ENCODE data around the gene SEPHS2. TPM values are rescaled to one million over a fixed set of nuclear protein-coding genes. Genes with fewer than 3 reads are reported as not detected.
A peak's percentile ranks its signal among the peaks of the same experiment; 100 is the strongest.

Gene SEPHS2
- total and polyA plus RNA-seq, 11 donors: 15.1 to 62.8 (median 30.0) TPM

DNA sequence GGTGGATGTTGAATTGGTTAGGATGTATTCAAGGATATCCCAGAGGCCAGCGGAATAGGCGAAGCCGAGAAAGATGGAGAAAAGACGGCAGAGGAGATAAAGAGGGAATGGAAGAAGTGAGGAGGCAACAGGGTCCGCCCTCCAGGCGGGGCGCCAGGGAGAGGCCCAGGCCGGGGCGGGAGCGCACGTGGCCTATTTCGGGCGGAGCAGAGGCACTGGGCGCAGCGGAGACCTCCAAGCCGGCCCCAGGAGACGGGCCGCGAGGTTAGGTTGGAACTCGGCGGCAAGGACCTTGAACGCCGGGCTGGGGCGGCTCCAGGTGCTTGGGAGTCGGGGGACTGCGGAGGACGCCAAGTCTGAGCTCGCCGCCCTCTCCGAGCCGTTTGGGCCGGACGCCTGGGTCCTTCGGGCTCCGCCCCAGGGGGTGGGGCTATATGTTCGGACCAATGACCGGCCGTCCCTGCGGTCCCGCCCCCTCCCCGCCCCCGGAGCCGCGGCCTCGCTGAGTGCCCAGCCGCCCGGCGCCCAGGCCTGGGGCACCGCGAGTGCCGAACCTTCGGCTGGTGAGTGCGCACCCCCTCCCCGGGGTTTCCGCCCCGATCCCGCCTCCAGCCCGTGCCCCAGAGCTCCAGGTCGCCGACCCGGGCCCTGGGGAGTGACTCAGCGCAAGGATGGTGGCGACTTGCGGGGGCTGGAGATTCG is 38.4 kb downstream of the SEPHS2 start, which contains the start of gene ZNF771:
Gene ZNF771 (plus strand): TSS at position 505 of the 702 bp plus-strand sequence. CDS start 448 bp downstream, outside the sequence.
- Histone ChIP-seq H3K4me3 (peak within 1 kb of the TSS; percentile 54 to 96 (median 76)), H3K27ac (peak within 1 kb of the TSS; percentile 61 to 93 (median 85)), H3K4me1 (peaks cover 0 to 33% (median 17%) of the 10 kb centered on the region in 12 donors), H3K36me3 (peaks cover 0 to 13% (median 8%) of the 10 kb centered on the region in 9 donors), H3K27me3 (no peaks in the 10 kb centered on the region), H3K9me3 (no peaks in the 10 kb centered on the region)
- ATAC-seq (peak; percentile 83 to 97 (median 96)), DNase-seq (peak; percentile 94 to 97 (median 94))
- WGBS, 4 donors: 0 to 1% (median 0%) methylated on average over 25 to 65 of the region's 65 CpGs
- TF ChIP-seq POLR2A (IDR thresholded peaks at IDR 0.05): peak in 1 of 2 donors; percentile 59
- TF ChIP-seq, protein P1, sequence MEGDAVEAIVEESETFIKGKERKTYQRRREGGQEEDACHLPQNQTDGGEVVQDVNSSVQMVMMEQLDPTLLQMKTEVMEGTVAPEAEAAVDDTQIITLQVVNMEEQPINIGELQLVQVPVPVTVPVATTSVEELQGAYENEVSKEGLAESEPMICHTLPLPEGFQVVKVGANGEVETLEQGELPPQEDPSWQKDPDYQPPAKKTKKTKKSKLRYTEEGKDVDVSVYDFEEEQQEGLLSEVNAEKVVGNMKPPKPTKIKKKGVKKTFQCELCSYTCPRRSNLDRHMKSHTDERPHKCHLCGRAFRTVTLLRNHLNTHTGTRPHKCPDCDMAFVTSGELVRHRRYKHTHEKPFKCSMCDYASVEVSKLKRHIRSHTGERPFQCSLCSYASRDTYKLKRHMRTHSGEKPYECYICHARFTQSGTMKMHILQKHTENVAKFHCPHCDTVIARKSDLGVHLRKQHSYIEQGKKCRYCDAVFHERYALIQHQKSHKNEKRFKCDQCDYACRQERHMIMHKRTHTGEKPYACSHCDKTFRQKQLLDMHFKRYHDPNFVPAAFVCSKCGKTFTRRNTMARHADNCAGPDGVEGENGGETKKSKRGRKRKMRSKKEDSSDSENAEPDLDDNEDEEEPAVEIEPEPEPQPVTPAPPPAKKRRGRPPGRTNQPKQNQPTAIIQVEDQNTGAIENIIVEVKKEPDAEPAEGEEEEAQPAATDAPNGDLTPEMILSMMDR (IDR thresholded peaks at IDR 0.05): peak in 3 of 12 donors; percentile 15 to 18 (median 15)
- intact Hi-C loops (cut with DNase I): loop anchor here in 4 of 10 donors (2.0 to 10.0 kb wide), 6 partner anchors 28 to 335 kb away; partner anchors contain the start of genes TBX6 (in 2 of the 4) and YPEL3 (in 1 of the 4)

DNA sequence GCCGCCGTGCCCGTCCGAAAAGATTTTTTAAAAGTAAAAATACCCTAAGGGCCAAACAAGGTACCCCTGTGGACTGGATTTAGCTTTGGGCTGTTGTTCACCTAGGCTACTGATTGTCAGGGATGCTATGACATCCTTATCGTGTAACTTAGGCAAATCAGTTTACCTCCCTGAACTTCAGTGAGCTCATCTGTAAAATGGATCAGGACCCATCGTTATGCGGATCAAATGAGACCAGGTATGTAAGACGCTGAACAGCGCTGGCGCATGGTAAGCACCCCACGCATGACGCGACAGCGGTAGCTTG is 38.9 kb downstream of the SEPHS2 start:
- Histone ChIP-seq H3K36me3 (peaks cover 0 to 8% (median 5%) of the 10 kb centered on the region in 9 donors), H3K4me1 (peaks cover 0 to 33% (median 17%) of the 10 kb centered on the region in 12 donors), H3K27ac (peak overlapping the region in 11 of 12 donors; percentile 76 to 93 (median 85)), H3K4me3 (peak overlapping the region; percentile 54 to 96 (median 76)), H3K9me3 (no peaks in the 10 kb centered on the region), H3K27me3 (no peaks in the 10 kb centered on the region)
- ATAC-seq (no peak), DNase-seq (no peak)
- intact Hi-C loops (cut with DNase I): loop anchor here in 4 of 10 donors (2.0 to 10.0 kb wide), 6 partner anchors 28 to 334 kb away; partner anchors contain the start of genes TBX6 (in 2 of the 4) and YPEL3 (in 1 of the 4)
- WGBS, 4 donors: 15 to 22% (median 19%) methylated on average over 14 of the region's 14 CpGs
- no peak for TF ChIP-seq POLR2A (IDR thresholded peaks at IDR 0.05)
- TF ChIP-seq, protein P1 (IDR thresholded peaks at IDR 0.05): no peak

DNA sequence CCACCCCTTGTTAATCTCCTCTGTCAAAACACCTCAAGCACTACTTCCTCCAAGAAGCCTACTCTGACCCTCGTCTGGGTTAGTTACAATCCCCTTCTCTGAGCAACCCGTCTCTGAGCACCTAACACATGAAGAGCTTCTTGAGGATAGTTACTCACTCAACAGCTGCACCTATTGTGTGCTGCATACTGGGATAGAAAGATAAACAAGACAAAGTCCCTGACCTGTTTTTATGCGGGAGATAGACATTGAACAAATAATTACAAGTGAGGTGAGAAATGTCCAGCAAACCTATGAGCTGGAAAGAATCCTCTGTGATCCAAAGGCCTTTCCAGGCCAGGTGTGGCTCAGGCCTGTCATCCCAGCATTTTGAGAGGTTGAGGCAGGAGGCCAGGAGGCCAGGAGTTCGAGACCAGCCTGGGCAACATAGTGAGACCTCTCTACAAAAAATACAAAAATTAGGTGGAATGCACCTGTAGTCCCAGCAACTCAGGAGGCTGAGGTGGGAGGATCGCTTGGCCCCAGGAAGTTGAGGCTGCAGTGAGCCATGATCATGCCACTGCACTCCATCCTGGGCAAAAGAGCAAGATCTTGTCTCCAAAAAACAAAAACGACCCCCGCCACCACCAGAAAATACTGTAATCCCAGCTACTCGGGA is 43.8 kb downstream of the SEPHS2 start:
- Histone ChIP-seq H3K4me1 (peaks cover 0 to 29% (median 9%) of the 10 kb centered on the region in 12 donors), H3K9me3 (no peaks in the 10 kb centered on the region), H3K27me3 (no peaks in the 10 kb centered on the region), H3K4me3 (no peak overlapping the region), H3K36me3 (peaks cover 0 to 18% (median 6%) of the 10 kb centered on the region in 9 donors), H3K27ac (no peak overlapping the region)
- 86 to 91% (median 89%) methylated on average over 8 of the region's 8 CpGs for WGBS, 4 donors
- ATAC-seq: no peak
- no peak for DNase-seq
- TF ChIP-seq, protein P1 (IDR thresholded peaks at IDR 0.05): no peak
- no peak for TF ChIP-seq POLR2A (IDR thresholded peaks at IDR 0.05)
- intact Hi-C loops (cut with DNase I): loop anchor here in 3 of 10 donors (5.0 to 10.0 kb wide), 2 partner anchors 35 to 307 kb away; partner anchors contain the start of genes TBX6 (in 1 of the 3) and YPEL3 (in 1 of the 3)

Measured in heart left ventricle (tissue), 16 donors.